Choroid plexus epithelial cell (primary cell): Measurements from ENCODE around the gene OR5D13.

ENCODE experiments used
- DNase-seq: peaks from one replicate; pipeline ENCODE4 v3.0.0-alpha.2; 2010; ENCODE audit warnings: low read depth
- H3K4me3 ChIP-seq: 2 replicates; pipeline ENCODE4 v1.5.1; 2011; ENCODE audit warnings: low read depth, mild to moderate bottlenecking, control low read depth, low read length, moderate library complexity
- TF ChIP-seq, protein P1 (sequence below): conservative IDR thresholded peaks from 2 replicates; pipeline ENCODE4 v1.5.1; 2011; ENCODE audit warnings: low read depth, mild to moderate bottlenecking, control low read depth, inconsistent platforms, low read length, moderate library complexity

OR5D13 gene

DNA sequence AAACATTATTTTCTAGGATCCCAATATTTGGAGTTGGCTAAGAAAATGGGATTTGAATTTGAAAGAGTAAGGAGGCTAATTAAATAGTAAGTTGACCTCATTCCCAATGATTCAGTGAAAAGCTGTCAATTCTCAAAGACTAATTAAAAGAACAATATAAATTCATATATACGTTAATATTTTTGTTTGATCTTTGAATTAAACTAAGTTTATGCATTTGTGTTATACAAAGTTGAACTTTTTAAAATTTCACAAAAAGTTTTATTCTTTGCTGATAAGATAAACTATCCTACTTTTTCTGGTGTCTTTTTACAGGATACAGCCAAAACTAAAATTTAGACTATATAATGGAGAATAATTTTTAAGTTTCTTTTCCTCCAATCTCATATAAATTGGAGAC, 37.8 kb downstream of the OR5D13 start, which contains the start of gene OR5L1:
Gene OR5L1 (plus strand): TSS at position 301 of the 400 bp plus-strand sequence. CDS start 100 bp downstream, outside the sequence.
- H3K4me3 ChIP-seq, result no peak within 1 kb of the TSS
- TF ChIP-seq, protein P1, sequence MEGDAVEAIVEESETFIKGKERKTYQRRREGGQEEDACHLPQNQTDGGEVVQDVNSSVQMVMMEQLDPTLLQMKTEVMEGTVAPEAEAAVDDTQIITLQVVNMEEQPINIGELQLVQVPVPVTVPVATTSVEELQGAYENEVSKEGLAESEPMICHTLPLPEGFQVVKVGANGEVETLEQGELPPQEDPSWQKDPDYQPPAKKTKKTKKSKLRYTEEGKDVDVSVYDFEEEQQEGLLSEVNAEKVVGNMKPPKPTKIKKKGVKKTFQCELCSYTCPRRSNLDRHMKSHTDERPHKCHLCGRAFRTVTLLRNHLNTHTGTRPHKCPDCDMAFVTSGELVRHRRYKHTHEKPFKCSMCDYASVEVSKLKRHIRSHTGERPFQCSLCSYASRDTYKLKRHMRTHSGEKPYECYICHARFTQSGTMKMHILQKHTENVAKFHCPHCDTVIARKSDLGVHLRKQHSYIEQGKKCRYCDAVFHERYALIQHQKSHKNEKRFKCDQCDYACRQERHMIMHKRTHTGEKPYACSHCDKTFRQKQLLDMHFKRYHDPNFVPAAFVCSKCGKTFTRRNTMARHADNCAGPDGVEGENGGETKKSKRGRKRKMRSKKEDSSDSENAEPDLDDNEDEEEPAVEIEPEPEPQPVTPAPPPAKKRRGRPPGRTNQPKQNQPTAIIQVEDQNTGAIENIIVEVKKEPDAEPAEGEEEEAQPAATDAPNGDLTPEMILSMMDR, result no peak
- DNase-seq, result no peak

DNA sequence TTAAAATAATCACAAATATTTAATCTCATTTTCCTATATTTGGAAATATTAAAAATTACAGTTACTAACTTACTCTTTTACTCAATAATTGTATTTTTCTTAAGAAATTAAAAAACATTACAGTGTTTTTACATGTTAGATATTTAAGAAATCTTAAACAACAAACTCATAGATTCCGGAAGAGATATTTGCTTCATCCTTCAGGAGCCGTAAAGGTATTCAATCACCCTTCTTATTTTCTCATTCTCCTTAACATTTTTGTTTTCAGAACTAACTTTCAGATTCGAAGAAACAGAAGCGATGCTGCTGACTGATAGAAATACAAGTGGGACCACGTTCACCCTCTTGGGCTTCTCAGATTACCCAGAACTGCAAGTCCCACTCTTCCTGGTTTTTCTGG, 46.1 kb downstream of the OR5D13 start, which contains the start of gene OR5D18:
Gene OR5D18 (plus strand): TSS at position 301 of the 400 bp plus-strand sequence. CDS start 0 bp downstream, at position 301.
- TF ChIP-seq, protein P1, result no peak
- no peak for DNase-seq
- H3K4me3 ChIP-seq, result no peak within 1 kb of the TSS
